Brain pericyte (primary cell): ENCODE data around the gene CAPS.

Experiments
- DNase-seq: peaks from one replicate; pipeline ENCODE4 v3.0.0-alpha.2; 2012; ENCODE audit warnings: low read depth, low spot score

The CAPS gene

DNA sequence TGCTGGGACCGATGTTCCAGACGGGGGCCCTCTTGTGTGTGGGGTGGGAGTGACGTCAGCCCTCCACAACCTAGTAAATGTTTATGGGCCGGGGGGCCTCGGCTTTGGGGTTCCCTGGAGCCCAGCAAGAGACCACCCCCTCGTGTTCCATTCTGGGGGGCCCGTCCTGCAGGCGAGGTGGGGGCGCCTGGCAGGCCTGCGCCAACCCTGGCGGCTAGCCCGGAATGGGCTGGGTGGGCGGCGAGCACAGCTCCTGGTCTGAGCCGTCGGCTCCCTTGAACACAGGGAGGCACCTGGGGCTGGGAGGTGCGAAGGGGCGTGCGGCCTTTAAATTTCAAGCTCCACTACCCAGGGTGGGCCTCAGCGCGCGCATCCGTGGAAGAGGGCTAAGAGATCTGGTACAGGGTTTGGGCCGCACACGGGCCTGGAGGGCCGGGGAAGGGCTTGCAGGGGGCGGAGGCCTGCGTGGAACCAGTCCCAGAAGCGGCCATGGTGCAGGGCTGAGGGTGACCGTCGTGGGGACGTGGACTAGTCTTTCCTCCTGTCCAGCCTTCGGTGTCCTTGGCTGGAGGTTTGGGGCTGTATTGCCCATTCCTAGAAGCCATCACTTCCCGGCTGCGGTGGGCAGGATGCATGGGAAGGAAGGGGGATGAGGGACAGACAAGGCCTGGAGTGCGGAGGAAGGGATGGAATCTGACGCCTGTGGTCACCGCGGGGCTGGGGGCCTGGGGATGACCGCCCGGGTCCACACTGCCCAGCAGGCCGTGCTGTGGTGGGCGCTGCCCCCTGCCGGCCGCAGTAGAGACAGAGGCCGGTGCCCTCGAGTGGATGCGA lies 21.9 kb upstream of the CAPS start:
- no peak for DNase-seq

DNA sequence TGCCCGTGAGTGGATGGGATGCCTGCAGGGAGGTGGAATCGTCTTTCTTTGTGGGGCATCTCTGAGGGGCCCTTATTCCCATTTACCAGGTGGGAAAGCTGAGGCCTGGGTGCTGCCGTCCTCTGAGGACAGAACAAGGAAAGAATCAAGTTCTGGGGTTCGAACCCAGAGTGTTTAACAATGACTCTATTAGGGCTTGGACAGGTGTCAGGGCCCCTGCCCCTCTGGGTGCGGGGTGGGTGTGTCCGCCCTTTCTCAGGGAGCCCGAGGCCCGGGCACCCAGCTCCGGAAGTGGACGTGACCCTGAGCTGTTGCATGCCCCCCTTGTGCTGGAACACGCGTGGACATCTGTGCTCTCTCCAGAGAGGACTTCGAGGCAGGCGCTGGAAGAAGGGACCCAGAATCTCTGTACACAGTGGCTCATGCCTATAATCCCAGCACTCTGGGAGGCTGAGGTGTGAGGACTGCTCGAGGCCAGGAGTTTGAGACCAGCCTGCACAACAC lies 21.2 kb upstream of the CAPS start:
- no peak for DNase-seq

DNA sequence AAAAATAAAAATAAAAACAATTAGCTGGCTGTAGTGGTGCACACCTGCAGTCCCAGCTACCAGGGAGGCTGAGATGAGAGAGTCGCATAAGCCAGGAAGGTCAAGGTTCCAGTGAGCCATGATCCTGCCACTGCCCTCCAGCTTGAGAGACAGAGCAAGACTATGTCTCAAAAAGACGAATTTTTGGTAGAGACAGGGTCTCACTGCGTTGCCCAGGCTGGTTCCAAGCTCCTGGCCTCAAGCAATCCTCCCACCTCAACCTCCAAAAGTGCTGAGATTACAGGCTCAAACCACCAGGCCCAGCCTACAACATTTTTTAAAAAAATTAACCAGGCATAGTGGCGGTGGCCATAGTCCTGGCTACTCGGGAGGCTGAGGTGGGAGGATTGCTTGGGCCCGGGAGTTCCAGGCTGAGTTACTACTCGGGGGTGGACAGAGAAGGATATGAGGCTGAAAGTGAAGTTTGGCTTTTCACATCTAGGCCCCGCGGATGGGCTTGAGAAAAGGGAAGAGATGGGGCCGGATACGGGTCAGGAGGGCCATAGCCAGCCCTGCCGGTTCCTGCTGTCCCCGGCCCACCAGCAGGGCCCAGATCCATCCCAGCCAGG lies 20.7 kb upstream of the CAPS start:
- no peak for DNase-seq

DNA sequence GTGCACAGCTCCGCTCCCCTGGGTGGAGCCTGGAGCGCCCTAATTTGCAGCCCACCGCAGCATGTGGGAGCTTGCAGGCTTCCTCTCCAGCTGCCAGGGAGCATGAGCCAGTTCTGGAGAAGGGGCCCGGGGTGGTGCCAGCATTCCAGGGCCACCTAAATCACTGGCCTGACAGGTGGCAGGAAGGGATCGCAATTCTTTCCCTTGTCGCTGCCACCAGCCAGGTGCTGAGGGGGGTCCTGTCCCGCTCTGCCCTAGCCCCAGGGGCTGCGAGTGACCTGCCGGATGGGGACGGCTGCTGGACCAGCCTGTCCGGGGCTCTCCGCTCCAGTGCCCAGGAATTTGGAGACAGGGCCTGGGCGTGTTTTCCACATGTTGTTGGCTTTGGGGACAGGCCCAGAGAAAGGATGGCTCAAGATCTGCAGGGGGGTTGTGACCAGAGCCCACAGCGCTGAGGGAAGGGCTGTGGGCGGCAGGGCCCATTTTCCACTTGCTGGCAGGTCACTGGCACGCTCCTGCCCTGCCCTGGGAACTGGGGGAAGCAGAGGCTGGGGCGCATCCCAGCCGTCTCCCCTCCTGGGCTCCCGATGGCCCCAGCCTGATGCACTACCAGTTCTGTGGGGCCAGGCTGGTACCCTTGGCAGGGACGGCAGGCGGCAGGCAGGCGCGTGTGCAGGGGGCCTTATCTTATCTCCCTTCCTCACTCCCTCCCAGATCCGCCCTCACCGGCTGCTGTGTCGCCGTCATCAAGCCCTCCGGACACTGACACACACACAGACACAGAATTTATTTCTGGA lies 19.9 kb upstream of the CAPS start:
- no peak for DNase-seq

DNA sequence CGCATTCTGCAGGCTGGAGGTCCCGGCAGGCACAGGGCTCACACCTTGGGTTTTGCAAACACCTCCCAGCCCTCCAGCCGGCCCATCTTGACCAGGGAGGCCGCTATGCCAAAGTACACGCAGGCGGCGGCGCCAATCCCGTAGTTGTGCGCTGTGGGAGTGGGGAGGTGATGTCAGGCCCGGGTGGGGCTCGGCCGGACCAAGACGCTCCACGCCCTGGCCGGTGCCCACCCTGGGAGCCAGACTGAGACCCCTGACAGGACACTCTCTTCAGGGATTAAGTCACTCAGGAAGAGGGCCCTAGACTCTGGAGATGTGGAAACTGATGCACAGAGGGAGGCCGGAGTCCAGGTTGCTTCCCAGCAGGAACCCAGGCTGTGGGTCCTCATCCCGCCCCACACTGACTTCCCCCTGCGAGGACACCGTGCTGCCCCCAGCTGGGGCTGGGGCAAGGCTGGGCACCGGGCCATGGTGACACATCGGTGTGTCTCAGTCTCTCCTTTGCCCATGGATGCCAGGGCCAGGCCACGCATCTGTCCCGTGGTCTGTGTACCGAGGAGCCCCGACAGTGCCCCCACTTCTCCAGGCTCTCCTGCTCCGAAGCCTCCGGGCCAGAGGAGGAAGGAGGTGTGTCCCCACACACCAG lies 19.2 kb upstream of the CAPS start:
- DNase-seq, result no peak

DNA sequence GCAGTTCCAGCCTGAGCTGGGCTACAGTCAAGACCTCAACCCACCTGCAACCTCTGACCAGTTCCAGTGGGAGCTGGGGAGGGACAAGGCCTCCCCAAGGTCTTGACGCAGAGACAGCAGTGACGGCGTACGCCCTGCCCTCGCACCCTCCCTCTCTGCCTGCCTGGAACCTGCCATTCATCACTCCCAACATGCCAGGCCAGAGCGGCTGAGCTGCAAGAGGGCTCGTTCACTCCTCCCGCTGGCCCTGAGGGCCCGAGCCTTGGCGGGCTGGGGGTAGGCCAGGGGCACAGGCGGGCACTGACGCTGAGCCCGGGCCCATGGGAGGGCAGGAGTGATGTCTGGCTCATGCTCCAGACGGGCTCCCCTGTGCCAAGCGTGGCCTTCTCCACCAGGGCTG lies 18.6 kb upstream of the CAPS start:
- no peak for DNase-seq

DNA sequence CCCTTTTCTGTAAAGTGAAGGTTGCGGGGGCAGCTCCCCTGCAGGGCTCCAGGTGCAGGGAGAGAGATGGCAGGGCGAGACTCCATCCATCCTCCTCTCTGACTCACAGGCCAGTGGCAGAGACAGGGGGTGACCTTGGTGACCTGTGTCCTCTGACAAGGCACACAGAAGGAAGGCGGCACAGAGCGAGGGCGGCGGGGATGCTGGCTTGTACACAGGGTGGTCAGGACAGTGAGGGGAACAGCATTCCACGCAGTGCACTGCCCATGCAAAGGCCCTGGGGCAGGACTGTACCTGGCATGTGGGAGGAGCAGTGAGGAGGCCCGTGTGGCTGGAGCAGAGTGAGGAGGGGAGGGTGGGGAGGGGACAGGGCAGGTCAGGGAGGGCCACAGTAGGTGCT lies 18.2 kb upstream of the CAPS start:
- DNase-seq, result no peak

DNA sequence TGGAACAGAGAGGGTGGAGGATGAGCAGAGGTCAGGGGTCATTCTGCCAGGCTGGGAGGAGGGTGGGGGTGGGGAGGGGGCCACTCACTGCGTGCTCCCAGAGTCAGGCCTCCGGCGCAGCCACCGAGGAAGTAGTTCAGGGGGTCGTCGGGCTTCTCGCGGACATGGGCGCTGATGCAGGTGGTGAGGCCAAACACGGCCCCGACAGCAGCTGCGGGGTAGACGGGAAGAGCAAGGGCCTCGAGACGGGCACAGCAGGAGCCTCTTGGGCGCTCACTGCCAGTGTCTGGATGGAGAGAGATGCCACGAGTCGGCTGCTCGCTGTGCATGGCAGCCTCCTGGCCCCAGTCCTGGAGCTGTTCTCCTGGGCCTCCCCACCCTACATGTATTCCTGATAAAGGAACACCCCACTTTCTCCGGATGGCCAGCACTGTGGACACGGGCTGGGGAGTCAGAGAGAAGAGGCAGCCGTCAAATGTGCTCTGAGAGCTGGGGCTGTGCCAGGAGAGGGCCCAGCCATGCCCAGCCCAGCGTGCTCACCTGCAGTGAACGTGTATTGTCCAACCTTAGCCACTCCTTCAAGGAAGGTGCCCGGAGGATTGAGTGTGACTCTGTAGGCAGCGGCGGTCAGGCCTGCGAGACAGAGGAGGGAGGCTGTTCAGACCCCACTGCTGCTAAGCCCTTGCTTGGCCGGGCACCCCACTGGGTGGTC lies 17.5 kb upstream of the CAPS start:
- DNase-seq, result no peak

DNA sequence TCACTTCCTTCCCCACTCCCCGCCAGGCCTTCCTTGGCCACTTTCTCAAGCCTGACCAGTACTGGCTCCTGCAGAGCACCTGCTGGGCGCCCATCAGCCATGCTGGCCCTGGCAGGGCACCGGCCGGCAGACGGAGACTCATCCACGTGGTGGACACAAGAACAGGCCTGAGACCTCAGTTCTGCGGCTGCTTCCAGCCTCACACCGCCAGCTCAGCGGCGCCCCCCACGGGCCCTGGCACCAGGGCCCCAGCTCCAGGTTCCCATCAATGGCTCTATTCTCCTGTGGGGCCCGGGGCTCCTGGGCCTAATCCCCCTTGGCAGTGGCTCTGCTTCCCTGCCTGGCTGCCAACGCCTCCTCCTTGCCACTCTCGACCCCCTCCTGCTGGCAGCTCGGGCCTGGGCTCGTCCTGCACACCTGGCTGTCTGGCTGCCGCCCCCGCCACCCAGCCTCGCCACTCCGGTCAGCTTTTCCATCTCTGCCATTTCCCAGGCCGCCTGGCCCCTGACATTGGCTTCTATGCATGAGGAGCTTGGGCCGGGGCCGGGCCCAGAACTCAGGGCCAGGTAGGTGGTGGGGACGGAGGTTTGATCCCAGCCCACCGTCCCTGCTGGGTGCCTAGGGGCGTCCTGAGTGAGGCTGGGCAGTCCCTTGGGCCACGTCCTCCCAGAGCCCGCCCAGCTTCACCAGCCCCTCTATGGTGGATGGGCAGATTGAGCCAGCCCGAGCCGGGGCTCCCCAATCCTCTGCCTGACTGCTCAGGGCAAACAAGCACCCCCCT lies 16.7 kb upstream of the CAPS start:
- DNase-seq, result no peak

DNA sequence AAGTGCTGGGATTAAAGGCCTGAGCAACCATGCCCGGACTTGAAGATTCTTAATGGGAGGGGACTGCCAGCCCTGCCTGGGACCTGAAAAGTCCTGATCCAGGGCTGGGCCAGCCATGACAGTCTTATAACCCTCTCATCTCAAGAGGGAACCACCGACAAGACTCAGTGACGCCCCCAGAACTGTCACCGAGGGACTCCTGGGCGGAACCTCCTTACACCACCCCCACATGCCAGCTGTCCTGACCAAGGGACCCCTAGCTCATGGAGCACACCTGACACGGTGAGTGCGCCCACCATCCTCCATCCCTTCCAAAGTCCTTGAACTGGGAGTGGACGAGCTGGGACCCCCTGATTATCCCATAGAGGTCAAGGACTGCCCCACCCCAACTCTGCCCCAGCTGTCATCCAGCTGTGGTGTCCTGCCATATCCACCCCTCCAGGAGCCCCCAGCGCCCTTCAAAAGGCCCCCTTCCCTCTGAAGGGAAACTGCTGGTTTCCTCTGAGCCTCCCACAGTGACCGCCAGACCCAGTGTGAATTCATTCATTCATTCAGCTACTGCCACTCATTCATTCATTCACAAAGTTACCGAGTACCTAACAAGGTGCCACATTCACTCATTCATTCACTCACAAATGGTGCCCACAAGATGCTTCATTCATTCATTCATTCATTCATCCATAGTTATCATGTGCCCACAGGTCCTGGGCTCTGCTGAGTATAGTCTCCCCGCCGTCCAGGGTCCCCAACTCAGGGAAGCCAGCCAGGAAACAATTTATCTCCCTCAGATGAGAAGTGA lies 14.1 kb upstream of the CAPS start:
- no peak for DNase-seq

DNA sequence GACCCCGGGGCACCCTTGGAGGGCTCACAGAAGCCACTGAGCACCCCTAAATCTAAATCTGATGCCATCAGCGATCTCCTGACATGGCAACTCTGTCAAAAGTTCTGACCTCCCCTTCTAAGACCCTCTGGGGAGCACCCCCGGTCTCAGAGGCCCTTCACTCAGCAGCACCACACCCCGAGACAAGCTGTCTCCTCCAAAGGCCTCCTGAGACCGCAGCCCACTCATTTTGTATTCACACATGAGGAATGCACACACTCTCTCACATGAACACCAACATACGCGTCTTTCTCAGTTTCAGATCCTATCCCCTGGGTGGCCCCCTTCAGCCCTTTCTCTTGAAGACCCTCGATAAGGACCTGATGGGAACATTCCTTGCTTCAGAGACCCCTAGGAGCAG lies 13.1 kb upstream of the CAPS start:
- DNase-seq, result no peak

DNA sequence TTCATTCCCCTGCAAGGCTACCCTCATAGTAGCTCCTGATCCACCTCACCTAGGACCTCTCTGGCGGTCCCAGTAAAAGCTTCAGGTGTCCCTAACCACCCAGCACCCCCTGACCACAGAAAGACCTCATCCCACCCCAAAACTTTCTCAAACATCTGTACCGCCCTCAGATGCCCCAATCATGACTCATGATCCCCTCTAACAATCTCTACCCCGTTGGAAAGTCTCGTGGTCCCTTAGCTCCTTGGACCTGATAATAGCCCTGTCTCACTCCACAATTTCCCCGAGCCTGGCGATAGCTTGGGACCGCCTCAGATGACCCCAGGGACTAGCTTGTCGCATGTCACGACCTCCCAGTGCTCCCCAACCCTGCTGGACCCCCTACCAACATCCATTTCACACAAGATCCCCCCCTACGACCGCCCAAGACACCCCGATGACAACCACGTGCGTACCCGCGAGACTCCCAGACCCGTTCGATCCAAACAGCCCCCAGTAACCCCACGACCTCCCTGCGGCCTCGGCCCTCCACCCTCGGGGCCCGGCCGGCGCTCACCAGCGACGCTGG lies 10.9 kb upstream of the CAPS start:
- no peak for DNase-seq

DNA sequence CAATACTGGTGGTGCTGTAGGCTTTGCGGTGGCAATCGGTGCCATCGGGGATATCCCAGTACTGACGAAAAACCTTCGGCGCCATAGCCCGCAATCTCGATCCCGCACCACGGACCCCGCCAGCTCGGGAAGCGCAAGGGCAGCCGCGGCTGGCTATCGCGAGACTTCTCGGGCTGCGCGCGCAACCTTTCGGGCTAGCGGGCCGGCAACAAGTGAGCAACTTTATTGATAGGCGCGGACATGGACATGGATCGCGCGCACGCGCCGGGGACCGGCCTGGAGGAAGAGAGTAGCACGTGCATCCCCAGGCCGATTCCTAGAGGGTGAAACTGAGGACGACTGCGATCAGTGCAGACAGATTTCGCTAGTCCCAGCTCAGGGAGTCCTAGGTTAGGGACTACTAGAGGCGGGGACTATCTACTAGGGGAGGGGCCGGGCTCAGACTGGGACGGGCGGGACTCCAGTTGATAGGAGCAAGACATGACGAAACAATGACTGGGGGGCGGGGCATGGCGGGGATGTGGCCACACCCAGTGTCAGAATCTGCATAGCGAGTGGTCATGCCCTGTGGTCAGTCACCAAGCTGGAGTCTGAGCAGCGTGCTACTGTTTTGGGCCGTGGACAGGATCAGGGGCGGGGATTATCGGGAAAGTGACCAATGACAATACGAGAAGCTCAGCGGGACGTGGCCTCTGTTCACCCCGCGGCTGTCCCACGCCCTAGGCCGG lies 10.3 kb upstream of the CAPS start, which contains the start of gene NDUFA11:
Gene NDUFA11 (minus strand): TSS at position 167 of the 728 bp plus-strand sequence. CDS start 82 bp downstream, at position 85.
- DNase-seq, result peak; percentile 97

DNA sequence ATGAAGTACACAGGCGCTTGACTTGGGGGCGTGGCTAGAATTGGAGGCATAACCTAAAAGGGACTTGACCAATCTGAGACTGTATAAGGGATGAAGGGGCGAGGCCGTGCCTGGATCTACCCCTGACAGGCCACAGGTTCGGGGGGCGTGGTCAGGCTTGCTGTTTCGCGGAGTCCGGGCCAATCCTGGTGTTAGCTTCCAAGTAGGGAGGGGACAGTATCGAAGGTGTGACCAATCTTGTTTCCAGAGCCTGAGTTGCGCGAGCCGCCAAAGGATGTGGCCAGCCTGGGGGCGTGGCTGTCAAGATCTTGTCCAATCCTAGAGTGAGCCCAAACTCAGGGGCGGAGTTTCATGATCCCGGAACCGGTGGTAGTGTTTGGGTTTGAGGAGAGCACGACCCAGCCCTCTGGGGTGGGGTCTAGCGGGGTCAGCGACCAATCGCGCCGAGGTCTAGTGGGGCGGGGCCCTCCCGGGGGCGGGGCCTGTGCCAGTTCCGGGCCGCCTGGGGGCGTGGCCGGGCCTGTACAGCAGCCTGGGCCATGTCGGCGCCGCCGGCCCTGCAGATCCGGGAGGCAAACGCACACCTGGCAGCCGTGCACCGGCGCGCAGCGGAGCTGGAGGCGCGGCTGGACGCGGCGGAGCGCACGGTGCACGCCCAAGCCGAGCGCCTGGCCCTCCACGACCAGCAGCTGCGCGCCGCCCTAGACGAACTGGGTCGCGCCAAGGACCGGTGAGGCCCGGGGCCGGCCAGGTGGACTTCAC lies 9.5 kb upstream of the CAPS start, which contains the start of gene VMAC:
Gene VMAC (plus strand): TSS at position 521 of the 762 bp plus-strand sequence. CDS start 19 bp downstream, at position 540.
- peak; percentile 100 for DNase-seq

DNA sequence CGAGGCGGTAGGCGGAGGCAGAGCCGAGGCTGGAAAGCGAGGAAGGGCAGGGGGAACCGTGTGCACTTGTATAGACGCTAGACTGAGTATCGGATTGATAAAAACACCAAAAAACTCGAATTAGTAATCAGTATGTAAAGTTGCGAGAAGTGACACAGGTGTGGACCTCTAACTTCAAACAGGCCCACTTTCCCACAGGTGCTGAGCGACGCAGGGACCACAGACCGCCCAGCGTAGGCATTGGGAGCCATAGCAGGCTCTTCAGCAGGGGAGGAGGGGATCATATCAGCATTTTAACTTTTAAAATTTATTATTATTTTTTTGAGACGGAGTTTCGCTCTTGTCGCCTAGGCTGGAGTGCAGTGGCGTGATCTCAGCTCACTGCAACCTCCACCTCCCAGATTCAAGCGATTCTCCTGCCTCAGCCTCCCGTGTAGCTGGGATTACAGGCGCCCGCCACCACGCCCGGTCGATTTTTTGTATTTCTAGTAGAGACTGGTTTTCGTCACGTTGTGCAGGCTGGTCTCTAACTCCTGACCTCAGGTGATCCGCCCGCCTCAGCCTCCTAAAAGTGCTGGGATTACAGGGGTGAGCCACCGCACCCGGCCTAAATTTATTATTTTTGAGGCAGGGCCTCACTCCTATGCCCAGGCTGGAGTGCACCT lies 8.8 kb upstream of the CAPS start:
- DNase-seq, result no peak

DNA sequence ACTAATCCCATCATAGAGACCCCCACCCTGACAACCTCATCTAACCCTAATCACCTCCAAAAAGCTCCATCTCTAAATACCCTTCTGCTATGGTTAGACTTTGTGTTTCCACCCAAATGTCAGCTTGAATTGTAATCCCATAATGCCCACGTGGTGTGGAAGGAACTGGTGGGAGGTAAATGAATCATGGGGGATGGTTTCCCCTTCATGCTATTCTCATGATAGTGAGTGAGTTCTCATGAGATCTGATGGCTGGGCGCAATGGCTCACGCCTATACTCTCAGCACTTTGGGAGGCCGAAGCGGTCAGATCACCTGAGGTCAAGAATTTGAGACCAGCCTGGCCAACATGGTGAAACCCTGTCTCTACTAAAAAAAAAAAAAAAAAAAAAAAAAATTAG lies 6.8 kb upstream of the CAPS start:
- no peak for DNase-seq
